GM18873 (cell line): Measurements from ENCODE around the gene TNKS2.

Source experiments
- ATAC-seq: cut with Tn5 transposase; IDR thresholded peaks from one replicate; pipeline ENCODE4 v1.9.1; 2021; ENCODE audit warnings: mild to moderate bottlenecking, moderate library complexity, moderate number of reproducible peaks; ENCODE audit not compliant: unreplicated experiment, low FRiP score

The TNKS2 gene

DNA sequence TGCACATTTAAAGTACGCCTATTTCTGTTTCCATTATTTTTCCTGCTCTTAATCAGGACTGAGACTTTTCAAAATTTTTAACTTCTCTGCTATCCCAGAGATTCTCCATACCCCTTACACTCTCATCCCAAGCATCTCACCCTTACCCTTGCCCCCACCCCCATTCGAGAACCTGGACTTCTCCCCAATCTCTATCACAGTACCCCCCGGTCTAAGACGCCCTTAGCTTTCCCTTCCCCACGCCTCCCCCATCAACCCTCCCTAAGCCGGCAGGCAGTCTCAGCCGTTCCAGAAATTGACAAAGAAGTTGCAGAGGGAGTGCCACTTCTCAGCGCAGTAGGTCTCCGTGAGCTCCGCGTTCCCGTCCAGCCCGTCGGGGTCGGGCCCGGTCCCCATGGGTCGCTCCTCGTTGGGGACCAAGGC is 109.7 kb downstream of the TNKS2 start:
- ATAC-seq = no peak

DNA sequence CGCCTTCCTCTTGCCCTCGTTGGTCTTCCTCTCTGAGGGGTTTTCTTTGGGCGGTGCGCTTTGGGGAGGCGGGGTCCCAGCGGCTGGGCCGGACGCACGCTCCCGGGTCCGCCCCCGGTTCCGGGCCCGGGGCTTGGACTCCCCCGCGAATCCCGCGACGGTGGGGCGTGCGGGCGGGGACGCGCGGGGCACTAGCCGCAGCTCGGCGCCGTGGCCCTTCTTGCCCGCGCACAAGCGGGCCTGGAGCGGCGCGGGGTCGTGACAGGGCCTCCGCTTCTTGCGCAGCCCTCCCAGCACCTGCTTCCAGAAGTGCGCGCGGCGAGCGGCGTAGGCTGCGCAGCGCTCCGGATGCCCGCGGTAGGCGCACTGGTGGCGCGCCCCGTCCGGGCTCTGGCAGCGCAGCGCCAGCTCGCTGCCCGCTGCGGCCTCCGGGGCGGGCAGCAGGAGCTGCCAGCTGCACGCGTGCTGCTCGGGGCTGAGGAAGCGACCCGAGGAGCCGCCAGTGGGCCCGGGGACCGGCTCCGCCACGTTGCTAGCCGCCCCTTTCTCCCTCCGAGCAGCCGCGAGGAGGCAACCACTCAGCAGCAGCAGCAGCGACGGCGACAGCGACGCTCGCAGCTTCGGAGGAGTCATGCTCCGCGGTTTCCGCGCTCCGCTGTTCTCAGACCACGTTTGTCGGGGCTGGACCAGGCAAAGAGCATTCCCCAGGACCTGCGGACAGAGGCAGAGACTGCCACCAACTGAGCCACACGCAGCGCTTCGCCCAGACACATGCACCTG is 110.3 kb downstream of the TNKS2 start:
- peak; percentile 87 for ATAC-seq

DNA sequence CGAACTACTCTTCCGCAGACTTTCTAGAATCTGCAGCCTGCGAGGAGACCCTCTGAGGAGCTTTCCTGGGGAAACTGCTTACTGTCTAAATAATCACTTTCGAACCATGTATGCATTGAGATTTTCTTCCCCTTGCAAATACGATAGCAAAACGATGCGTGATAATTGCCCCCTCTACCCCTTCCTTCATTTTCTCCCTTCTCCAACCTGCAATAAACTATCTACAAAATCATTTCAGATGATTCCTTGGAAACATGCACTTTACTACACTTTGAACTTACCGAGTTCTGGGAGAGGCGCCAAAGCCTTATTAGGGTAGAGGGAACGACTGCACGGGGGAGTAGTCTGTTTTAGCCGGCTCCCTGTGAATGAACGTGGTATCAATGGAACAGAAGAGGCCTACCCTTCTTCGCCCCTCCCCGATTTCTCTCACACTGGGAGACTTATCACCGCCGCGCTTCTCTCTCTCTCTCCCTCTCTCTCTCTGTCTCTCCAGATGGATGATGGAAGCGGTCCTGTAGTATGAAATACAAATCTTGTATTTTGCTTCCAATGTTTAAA is 111.0 kb downstream of the TNKS2 start, which contains the start of gene FGFBP3:
Gene FGFBP3, minus strand, starts transcription at position 370 of the 561 bp plus-strand sequence. CDS start 517 bp downstream, outside the sequence.
- ATAC-seq = no peak

DNA sequence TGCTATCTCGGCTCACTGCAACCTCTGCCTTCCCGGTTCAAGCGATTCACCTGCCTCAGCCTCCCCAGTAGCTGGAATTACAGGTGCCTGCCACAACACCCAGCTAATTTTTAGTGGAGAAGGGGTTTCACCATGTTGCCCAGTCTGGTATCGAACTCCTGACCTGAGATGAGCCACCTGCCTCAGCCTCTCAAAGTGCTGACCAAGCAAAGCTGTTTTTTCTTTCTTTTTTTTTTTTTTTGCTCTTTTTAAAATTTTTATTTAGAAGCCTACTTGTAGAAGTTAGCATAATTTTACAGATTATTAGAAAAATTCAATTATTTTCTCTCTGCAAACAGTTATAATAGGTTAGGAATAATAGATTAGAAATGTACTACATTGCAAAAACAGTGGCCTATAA is 112.2 kb downstream of the TNKS2 start:
- ATAC-seq = no peak
